CD14-positive monocyte (primary cell): Measurements from ENCODE around the gene KHDC4. TPM values are rescaled to one million over a fixed set of nuclear protein-coding genes. Genes with fewer than 3 reads are reported as not detected.

ENCODE experiments used
- DNase-seq, 3 donors: peaks; one replicate each; pipeline ENCODE4 v3.0.0-alpha.2; 2011 to 2022
- H2AFZ ChIP-seq: 2 replicates; pipeline ENCODE4 v1.6.0; 2012; ENCODE audit warnings: mild to moderate bottlenecking, low read depth, low read length, inconsistent platforms; ENCODE audit not compliant: insufficient read depth, poor library complexity, severe bottlenecking
- H3K27ac ChIP-seq, 2 donors: 1 replicate in 1 of 2; 2 replicates in 1 of 2; pipeline ENCODE4 v1.5.1; 2012 to 2013; ENCODE audit warnings: low read length in 2 of 2, control low read depth in 1 of 2, inconsistent platforms in 1 of 2, low read depth in 1 of 2, mild to moderate bottlenecking in 1 of 2
- H3K27me3 ChIP-seq, 2 donors: one replicate each; pipeline versions ENCODE4 v1.6.0 to v1.6.1; 2011 to 2013; ENCODE audit warnings: low read length in 2 of 2; ENCODE audit not compliant: control insufficient read depth in 2 of 2, insufficient read depth in 2 of 2
- H3K36me3 ChIP-seq, 2 donors: replicated peaks in 1 of 2; 1 replicate in 1 of 2; 2 replicates in 1 of 2; pipeline versions ENCODE4 v1.5.1 to v1.6.1; 2012 to 2013; ENCODE audit warnings: low read length in 2 of 2, control low read depth in 1 of 2, inconsistent platforms in 1 of 2, mild to moderate bottlenecking in 1 of 2; ENCODE audit not compliant: insufficient read depth in 2 of 2, control insufficient read depth in 1 of 2
- H3K4me1 ChIP-seq, 2 donors: 1 replicate in 1 of 2; 2 replicates in 1 of 2; pipeline versions ENCODE4 v1.5.1 to v1.6.1; 2012 to 2013; ENCODE audit warnings: low read length in 2 of 2, control low read depth in 1 of 2, inconsistent platforms in 1 of 2, mild to moderate bottlenecking in 1 of 2, moderate library complexity in 1 of 2; ENCODE audit not compliant: insufficient read depth in 2 of 2, control insufficient read depth in 1 of 2
- H3K4me2 ChIP-seq: replicated peaks from 2 replicates; pipeline ENCODE3; 2012; ENCODE audit warnings: low read length, moderate library complexity, mild to moderate bottlenecking; ENCODE audit not compliant: poor library complexity, severe bottlenecking; ENCODE audit errors: extremely low read depth
- H3K4me3 ChIP-seq, 3 experiments: fragments of 200-600 bp in 1 of 3; sonication (generic) in 1 of 3; replicated peaks in 1 of 3; 1 replicate in 2 of 3; 2 replicates in 1 of 3; pipeline ENCODE4 v1.5.1; 2011 to 2013; ENCODE audit warnings: low read length in 3 of 3, mild to moderate bottlenecking in 3 of 3, control low read depth in 2 of 3, low read depth in 2 of 3, inconsistent platforms in 1 of 3, moderate library complexity in 1 of 3
- H3K79me2 ChIP-seq: 2 replicates; pipeline ENCODE4 v1.6.0; 2012; ENCODE audit warnings: mild to moderate bottlenecking, control low read depth, inconsistent platforms, low read length, moderate library complexity; ENCODE audit not compliant: insufficient read depth
- H3K9ac ChIP-seq: 2 replicates; pipeline ENCODE4 v1.6.0; 2017; ENCODE audit warnings: low read length, mild to moderate bottlenecking; ENCODE audit not compliant: insufficient read depth, poor library complexity, severe bottlenecking
- H3K9me3 ChIP-seq, 2 donors: replicated peaks in 1 of 2; 1 replicate in 1 of 2; 2 replicates in 1 of 2; pipeline versions ENCODE4 v1.5.1 to v1.6.1; 2012 to 2013; ENCODE audit warnings: low read length in 2 of 2, control low read depth in 1 of 2; ENCODE audit not compliant: control insufficient read depth in 1 of 2, insufficient read depth in 1 of 2
- H4K20me1 ChIP-seq: 2 replicates; pipeline ENCODE4 v1.6.0; 2012; ENCODE audit warnings: mild to moderate bottlenecking, low read length, control low read depth, moderate library complexity; ENCODE audit not compliant: insufficient read depth
- H3K27ac Mint-ChIP-seq, 7 donors: one replicate each; pipeline ENCODE4 v1.8.0; 2020; ENCODE audit warnings: mild to moderate bottlenecking in 7 of 7, mixed read lengths in 7 of 7, moderate library complexity in 6 of 7, inconsistent platforms in 2 of 7
- H3K27me3 Mint-ChIP-seq, 3 donors: one replicate each; pipeline ENCODE4 v1.8.0; 2021 to 2022; ENCODE audit warnings: low read depth in 3 of 3, mild to moderate bottlenecking in 3 of 3, mixed read lengths in 3 of 3, moderate library complexity in 3 of 3, inconsistent platforms in 1 of 3
- H3K36me3 Mint-ChIP-seq, 2 donors: one replicate each; pipeline ENCODE4 v1.8.0; 2020; ENCODE audit warnings: mixed read lengths in 2 of 2, inconsistent platforms in 1 of 2, mild to moderate bottlenecking in 1 of 2
- H3K4me1 Mint-ChIP-seq: one replicate; pipeline ENCODE4 v1.8.0; 2020; ENCODE audit warnings: mild to moderate bottlenecking, mixed read lengths
- H3K4me3 Mint-ChIP-seq, 2 donors: one replicate each; pipeline ENCODE4 v1.8.0; 2020; ENCODE audit warnings: mild to moderate bottlenecking in 2 of 2, mixed read lengths in 2 of 2, moderate library complexity in 1 of 2
- H3K9me3 Mint-ChIP-seq, 7 donors: one replicate each; pipeline ENCODE4 v1.8.0; 2020 to 2022; ENCODE audit warnings: mixed read lengths in 7 of 7, mild to moderate bottlenecking in 6 of 7, moderate library complexity in 6 of 7, inconsistent platforms in 2 of 7
- WGBS: methylation state at CpG from one replicate; pipeline ENCODE4 v1.1.5; 2013; ENCODE audit warnings: missing lambda C conversion rate; ENCODE audit not compliant: insufficient coverage; 5-methylcytosine and 5-hydroxymethylcytosine counted together
- intact Hi-C, 2 donors: fragments of 100-400 bp; cut with micrococcal nuclease; formaldehyde crosslinking; loops; one replicate each; pipeline versions ENCODE4 v1.15.0 to v1.15.1; 2023
- polyA plus RNA-seq, 3 donors: library from polyadenylated mRNA; depleted of rRNA in 1 of 3; unstranded in 2 of 3; stranded (reverse) in 1 of 3; fragments of 300-500 nt in 2 of 3; fragments of >200 nt in 1 of 3; fragmentation: Illumina TruSeq in 2 of 3; gene quantifications; 1 replicate in 2 of 3; 2 replicates in 1 of 3; pipeline ENCODE4 v1.2.3, GENCODE V29; 2012 to 2021
- TF ChIP-seq, protein P1 (sequence below): fragments of 200-600 bp; IDR thresholded peaks from one replicate; pipeline ENCODE4 v1.8.0; 2022; ENCODE audit warnings: antibody characterized with exemption, mild to moderate bottlenecking

The KHDC4 gene
- polyA plus RNA-seq, 3 donors, result 3.4 to 22.0 (median 3.5) TPM

DNA sequence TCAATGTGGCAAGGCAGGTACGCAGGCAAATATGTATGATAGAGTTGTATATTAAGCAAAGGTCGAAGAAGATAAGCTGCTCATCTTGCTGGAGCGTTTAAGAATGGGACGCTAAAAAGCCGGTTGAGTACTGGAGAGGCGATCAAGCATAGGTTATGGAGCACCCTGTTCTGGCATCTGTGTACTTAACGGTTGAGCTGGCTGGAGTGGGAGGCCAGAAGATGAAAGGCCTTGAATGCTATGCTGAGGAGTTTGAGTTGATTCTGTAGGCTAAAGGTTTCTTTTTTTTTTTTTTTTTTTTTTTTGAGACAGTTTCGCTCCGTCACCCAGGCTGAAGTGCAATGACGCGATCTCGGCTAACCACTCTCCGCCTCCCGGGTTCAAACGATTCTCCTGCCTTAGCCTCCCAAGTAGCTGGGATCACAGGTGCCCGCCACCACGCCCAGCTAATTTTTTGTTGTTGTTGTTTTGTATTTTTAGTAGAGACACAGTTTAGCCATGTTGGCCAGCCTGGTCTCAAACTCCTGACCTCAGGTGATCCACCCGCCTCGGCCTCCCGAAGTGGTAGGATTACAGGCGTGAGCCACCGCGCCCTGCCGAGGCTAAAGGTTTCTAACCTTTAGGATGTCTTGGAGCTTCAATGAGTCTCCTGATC, 850 bp upstream of the KHDC4 start:
- Histone ChIP-seq H3K79me2 (peaks cover 42% of the 10 kb centered on the region), H3K4me3 (peak overlapping the region; percentile 39 to 96 (median 94)), H3K27me3 (no peaks in the 10 kb centered on the region), H3K36me3 (peaks cover 23 to 26% of the 10 kb centered on the region in 2 donors), H2AFZ (peak overlapping the region; percentile 87), H4K20me1 (peaks cover 28% of the 10 kb centered on the region), H3K4me1 (peaks cover 27 to 49% of the 10 kb centered on the region in 2 donors), H3K9me3 (no peaks in the 10 kb centered on the region), H3K27ac (peak overlapping the region; percentile 88 to 94), H3K9ac (peak overlapping the region; percentile 88), H3K4me2 (peak overlapping the region; percentile 84)
- TF ChIP-seq, protein P1, sequence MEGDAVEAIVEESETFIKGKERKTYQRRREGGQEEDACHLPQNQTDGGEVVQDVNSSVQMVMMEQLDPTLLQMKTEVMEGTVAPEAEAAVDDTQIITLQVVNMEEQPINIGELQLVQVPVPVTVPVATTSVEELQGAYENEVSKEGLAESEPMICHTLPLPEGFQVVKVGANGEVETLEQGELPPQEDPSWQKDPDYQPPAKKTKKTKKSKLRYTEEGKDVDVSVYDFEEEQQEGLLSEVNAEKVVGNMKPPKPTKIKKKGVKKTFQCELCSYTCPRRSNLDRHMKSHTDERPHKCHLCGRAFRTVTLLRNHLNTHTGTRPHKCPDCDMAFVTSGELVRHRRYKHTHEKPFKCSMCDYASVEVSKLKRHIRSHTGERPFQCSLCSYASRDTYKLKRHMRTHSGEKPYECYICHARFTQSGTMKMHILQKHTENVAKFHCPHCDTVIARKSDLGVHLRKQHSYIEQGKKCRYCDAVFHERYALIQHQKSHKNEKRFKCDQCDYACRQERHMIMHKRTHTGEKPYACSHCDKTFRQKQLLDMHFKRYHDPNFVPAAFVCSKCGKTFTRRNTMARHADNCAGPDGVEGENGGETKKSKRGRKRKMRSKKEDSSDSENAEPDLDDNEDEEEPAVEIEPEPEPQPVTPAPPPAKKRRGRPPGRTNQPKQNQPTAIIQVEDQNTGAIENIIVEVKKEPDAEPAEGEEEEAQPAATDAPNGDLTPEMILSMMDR, result no peak
- no peak for DNase-seq
- H3K27ac Mint-ChIP-seq, result peak overlapping the region in 1 of 7 donors; percentile 87
- H3K9me3 Mint-ChIP-seq, result peaks cover 0 to 2% (median 0%) of the 10 kb centered on the region in 7 donors
- peaks cover 0 to 2% (median 0%) of the 10 kb centered on the region in 3 donors for H3K27me3 Mint-ChIP-seq
- H3K4me1 Mint-ChIP-seq, result peaks cover 28% of the 10 kb centered on the region
- H3K36me3 Mint-ChIP-seq, result peaks cover 21 to 30% of the 10 kb centered on the region in 2 donors
- WGBS, result 88% methylated on average over 11 of the region's 24 CpGs
- H3K4me3 Mint-ChIP-seq, result no peak overlapping the region
- intact Hi-C loops, result loop anchor here (1.0 to 5.0 kb wide), 4 partner anchors 24 to 132 kb away; partner anchors contain the start of genes LAMTOR2 (in 2 of the 2), RIT1 (in 1 of the 2) and UBQLN4 (in 1 of the 2)

DNA sequence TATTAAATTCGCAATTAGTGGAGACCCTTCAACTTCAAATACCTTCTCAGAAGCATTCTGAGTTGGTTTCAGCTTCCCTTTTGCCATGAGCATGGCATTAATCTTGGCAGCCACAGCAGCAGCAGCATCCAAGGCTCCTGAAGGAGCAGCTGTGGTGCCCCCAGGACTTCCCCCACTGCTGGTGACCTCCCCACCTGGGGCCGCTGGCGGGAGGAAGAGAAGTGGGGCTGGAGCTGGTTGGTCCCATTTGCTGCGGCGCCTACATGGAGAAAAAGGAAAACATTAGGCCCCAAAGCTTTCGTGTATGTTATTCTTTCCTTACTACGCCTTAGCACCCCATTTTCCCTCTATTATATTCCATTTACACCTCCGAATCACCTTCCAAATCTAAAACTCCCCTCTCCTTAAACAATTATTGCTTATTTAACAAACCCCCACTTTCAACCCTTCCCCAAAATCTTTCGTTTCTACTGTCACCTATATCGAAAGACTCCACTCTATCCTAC, 569 bp downstream of the KHDC4 start:
- 8% methylated on average over 6 of the region's 10 CpGs for WGBS
- H3K9me3 ChIP-seq, result no peaks in the 10 kb centered on the region
- no peak overlapping the region for H3K4me3 Mint-ChIP-seq
- no peak overlapping the region for H3K27ac Mint-ChIP-seq
- H3K27me3 ChIP-seq, result no peaks in the 10 kb centered on the region
- H3K4me1 ChIP-seq, result peaks cover 22 to 44% of the 10 kb centered on the region in 2 donors
- peak overlapping the region; percentile 88 for H3K9ac ChIP-seq
- H3K27me3 Mint-ChIP-seq, result peaks cover 0 to 2% (median 0%) of the 10 kb centered on the region in 3 donors
- H3K9me3 Mint-ChIP-seq, result no peaks in the 10 kb centered on the region
- TF ChIP-seq, protein P1, result no peak
- H3K36me3 Mint-ChIP-seq, result peaks cover 33 to 43% of the 10 kb centered on the region in 2 donors
- peaks cover 25% of the 10 kb centered on the region for H3K4me1 Mint-ChIP-seq
- intact Hi-C loops, result loop anchor here (1.0 to 5.0 kb wide), 4 partner anchors 22 to 134 kb away; partner anchors contain the start of genes LAMTOR2 (in 2 of the 2), RIT1 (in 1 of the 2) and UBQLN4 (in 1 of the 2)
- H3K36me3 ChIP-seq, result peaks cover 35 to 37% of the 10 kb centered on the region in 2 donors
- H3K79me2 ChIP-seq, result peaks cover 53% of the 10 kb centered on the region
- H4K20me1 ChIP-seq, result peaks cover 40% of the 10 kb centered on the region
- H3K27ac ChIP-seq, result peak overlapping the region; percentile 88 to 94
- peak overlapping the region; percentile 84 for H3K4me2 ChIP-seq
- DNase-seq, result no peak
- peak overlapping the region; percentile 87 for H2AFZ ChIP-seq
- peak overlapping the region; percentile 63 to 96 (median 94) for H3K4me3 ChIP-seq
